Measurements from ENCODE around the gene IL17RA. TPM values are rescaled to one million over a fixed set of nuclear protein-coding genes. Genes with fewer than 3 reads are reported as not detected.

The IL17RA gene
- total RNA-seq, 4 donors from 2014 or later = 18.4 to 51.3 (median 32.9) TPM

- intact Hi-C loops (cut with DNase I; ENCODE audit: low total_unique reads) (no loop called here), in situ Hi-C loops (cut with MboI; ENCODE audit: low pct_ligation_motif_present in 1 of 4, low pct_unique_long_range_greater_than_20kb in 1 of 4, low sequenced_read_pairs in 3 of 4) (no loop called here)
- H3K27me3 ChIP-seq = no peaks in the 10 kb centered on the region
- TF ChIP-seq EP300 (IDR thresholded peaks at IDR 0.05; ENCODE audit: low read depth) (no peak), POLR2AphosphoS5 (IDR thresholded peaks at IDR 0.05) (no peak), POLR2A (IDR thresholded peaks at IDR 0.05) (no peak)
- TF ChIP-seq, protein P1, sequence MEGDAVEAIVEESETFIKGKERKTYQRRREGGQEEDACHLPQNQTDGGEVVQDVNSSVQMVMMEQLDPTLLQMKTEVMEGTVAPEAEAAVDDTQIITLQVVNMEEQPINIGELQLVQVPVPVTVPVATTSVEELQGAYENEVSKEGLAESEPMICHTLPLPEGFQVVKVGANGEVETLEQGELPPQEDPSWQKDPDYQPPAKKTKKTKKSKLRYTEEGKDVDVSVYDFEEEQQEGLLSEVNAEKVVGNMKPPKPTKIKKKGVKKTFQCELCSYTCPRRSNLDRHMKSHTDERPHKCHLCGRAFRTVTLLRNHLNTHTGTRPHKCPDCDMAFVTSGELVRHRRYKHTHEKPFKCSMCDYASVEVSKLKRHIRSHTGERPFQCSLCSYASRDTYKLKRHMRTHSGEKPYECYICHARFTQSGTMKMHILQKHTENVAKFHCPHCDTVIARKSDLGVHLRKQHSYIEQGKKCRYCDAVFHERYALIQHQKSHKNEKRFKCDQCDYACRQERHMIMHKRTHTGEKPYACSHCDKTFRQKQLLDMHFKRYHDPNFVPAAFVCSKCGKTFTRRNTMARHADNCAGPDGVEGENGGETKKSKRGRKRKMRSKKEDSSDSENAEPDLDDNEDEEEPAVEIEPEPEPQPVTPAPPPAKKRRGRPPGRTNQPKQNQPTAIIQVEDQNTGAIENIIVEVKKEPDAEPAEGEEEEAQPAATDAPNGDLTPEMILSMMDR (IDR thresholded peaks at IDR 0.05) = no peak
- H3K36me3 ChIP-seq = no peaks in the 10 kb centered on the region
- H3K27ac ChIP-seq = no peak overlapping the region
- H3K9me3 ChIP-seq = no peaks in the 10 kb centered on the region
- DNase-seq = no peak
- H3K4me1 ChIP-seq = no peaks in the 10 kb centered on the region
- no peak overlapping the region for H3K4me3 ChIP-seq
Measured at GRCh38 chr22:17043521-17043920, 41.3 kb upstream of the IL17RA start.

DNA sequence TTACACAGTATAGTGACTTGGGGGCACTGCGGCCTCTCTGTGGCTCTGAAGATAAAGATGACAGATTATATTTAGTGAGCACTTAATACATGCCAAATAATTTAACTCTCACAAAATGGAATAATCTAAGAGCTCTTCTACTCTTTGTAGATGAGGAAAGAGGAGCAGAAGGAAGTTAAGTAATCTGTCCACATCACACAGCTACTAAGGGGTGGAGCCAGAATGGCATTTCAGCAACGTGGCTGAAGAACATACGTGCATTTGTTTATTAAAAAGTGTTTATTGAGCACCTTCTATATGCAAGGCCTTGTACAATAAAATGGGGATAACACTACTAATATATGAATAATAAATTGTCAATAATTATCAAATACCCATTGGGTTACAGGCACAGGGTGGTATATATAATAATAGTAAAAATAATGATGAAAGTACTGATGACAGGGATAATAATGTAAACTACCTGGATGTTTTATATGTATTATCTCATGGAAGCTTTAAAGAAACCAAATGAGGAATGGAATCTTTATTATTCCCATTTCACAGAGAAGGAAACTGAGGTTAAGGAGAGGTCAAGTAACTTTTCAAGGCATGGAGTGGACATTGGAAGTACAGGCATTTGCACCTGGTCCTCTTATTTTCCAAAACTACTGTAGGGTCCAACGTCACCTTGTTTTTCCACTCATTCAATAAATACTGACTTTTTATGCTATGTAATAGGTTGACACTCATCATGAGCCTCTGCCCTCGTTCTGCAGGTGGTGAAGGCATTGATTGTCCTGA, 38.0 kb upstream of the IL17RA start:
- WGBS, 2 donors (ENCODE audit: low coverage in 1 of 2) = 40 to 60% methylated on average over 4 to 5 of the region's 5 CpGs
- no peak for TF ChIP-seq EP300 (IDR thresholded peaks at IDR 0.05; ENCODE audit: low read depth)
- TF ChIP-seq, protein P1 (IDR thresholded peaks at IDR 0.05) = no peak
- TF ChIP-seq POLR2A (IDR thresholded peaks at IDR 0.05) = no peak
- no peak for TF ChIP-seq POLR2AphosphoS5 (IDR thresholded peaks at IDR 0.05)
- Histone ChIP-seq H3K27ac (no peak overlapping the region), H3K27me3 (no peaks in the 10 kb centered on the region), H3K36me3 (no peaks in the 10 kb centered on the region), H3K9me3 (no peaks in the 10 kb centered on the region), H3K4me3 (no peak overlapping the region), H3K4me1 (no peaks in the 10 kb centered on the region)
- in situ Hi-C loops (cut with MboI; ENCODE audit: low pct_ligation_motif_present in 1 of 4, low pct_unique_long_range_greater_than_20kb in 1 of 4, low sequenced_read_pairs in 3 of 4) = no loop called here
- intact Hi-C loops (cut with DNase I; ENCODE audit: low total_unique reads) = no loop called here
- DNase-seq = no peak

DNA sequence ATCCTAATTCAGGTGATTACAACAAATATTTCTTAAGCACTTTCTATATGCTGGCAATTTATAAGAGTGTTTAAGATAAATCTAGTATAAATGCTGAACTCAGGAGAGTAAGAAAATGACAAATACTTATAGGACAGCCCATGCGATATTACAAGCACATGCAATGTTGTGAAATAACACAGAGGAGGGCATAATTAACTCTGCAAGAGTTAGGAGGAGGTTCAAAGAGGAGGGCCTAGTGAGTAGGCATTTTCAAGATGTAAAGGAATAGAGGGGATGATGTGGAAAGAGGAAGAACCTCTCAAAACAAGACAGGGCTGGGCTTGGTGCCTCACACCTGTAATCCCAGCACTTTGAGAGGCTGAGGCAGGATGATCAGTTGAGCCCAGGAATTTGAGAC, 37.1 kb upstream of the IL17RA start:
- no peak overlapping the region for H3K4me3 ChIP-seq
- no peaks in the 10 kb centered on the region for H3K27me3 ChIP-seq
- TF ChIP-seq EP300 (IDR thresholded peaks at IDR 0.05; ENCODE audit: low read depth) = no peak
- no peak for TF ChIP-seq POLR2A (IDR thresholded peaks at IDR 0.05)
- no peak for TF ChIP-seq POLR2AphosphoS5 (IDR thresholded peaks at IDR 0.05)
- TF ChIP-seq, protein P1 (IDR thresholded peaks at IDR 0.05) = no peak
- no peaks in the 10 kb centered on the region for H3K36me3 ChIP-seq
- 69 to 72% methylated on average over 1 of the region's 1 CpG for WGBS, 2 donors (ENCODE audit: low coverage in 1 of 2)
- no peak overlapping the region for H3K27ac ChIP-seq
- DNase-seq = no peak
- H3K9me3 ChIP-seq = no peaks in the 10 kb centered on the region
- no peaks in the 10 kb centered on the region for H3K4me1 ChIP-seq
- intact Hi-C loops (cut with DNase I; ENCODE audit: low total_unique reads) = no loop called here
- in situ Hi-C loops (cut with MboI; ENCODE audit: low pct_ligation_motif_present in 1 of 4, low pct_unique_long_range_greater_than_20kb in 1 of 4, low sequenced_read_pairs in 3 of 4) = no loop called here

DNA sequence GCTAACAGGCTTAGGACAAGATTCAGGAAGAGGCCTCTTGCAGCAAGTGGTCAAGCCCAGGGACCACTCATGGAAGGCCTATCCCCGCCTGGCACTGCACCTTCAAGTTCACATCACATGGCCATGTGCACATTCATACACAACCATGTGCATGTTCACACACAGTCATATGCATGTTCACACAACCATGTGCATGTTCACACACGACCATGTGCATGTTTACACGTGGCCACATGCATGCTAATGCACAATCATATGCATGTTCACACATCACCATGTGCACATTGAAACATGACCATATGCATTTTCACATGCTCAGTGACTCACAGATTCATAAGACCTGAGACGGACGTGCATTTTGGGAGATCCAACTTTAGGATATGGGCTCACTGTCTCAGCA, 28.7 kb upstream of the IL17RA start:
- DNase-seq = no peak
- in situ Hi-C loops (cut with MboI; ENCODE audit: low pct_ligation_motif_present in 1 of 4, low pct_unique_long_range_greater_than_20kb in 1 of 4, low sequenced_read_pairs in 3 of 4) (loop anchor here in 3 of 4 donors (5.0 to 25.0 kb wide), 3 partner anchors 139 to 456 kb away; partner anchors contain the start of gene CECR2 (in 1 of the 3)), intact Hi-C loops (cut with DNase I; ENCODE audit: low total_unique reads) (no loop called here)
- no peaks in the 10 kb centered on the region for H3K36me3 ChIP-seq
- H3K27me3 ChIP-seq = peaks cover 7% of the 10 kb centered on the region
- no peak overlapping the region for H3K4me3 ChIP-seq
- H3K27ac ChIP-seq = no peak overlapping the region
- TF ChIP-seq POLR2AphosphoS5 (IDR thresholded peaks at IDR 0.05) (no peak), POLR2A (IDR thresholded peaks at IDR 0.05) (no peak), EP300 (IDR thresholded peaks at IDR 0.05; ENCODE audit: low read depth) (no peak)
- TF ChIP-seq, protein P1 (IDR thresholded peaks at IDR 0.05) = no peak
- no peaks in the 10 kb centered on the region for H3K9me3 ChIP-seq
- no peaks in the 10 kb centered on the region for H3K4me1 ChIP-seq
- 90% methylated on average over 5 of the region's 5 CpGs; no CpG with 5 or more reads in 1 of the 2 donors for WGBS, 2 donors (ENCODE audit: low coverage in 1 of 2)
